Stimulated activated CD4-positive, alpha-beta T cell treated with anti-CD3 and anti-CD28 coated beads, Interleukin-2, amount 100 ng/mL, for 4 hours (primary cell): ENCODE measurements around the gene PSMA7.

ENCODE experiments used
- DNase-seq: peaks from one replicate; pipeline ENCODE4 v3.0.0-alpha.2; 2020; ENCODE audit warnings: low read depth

Gene PSMA7

DNA sequence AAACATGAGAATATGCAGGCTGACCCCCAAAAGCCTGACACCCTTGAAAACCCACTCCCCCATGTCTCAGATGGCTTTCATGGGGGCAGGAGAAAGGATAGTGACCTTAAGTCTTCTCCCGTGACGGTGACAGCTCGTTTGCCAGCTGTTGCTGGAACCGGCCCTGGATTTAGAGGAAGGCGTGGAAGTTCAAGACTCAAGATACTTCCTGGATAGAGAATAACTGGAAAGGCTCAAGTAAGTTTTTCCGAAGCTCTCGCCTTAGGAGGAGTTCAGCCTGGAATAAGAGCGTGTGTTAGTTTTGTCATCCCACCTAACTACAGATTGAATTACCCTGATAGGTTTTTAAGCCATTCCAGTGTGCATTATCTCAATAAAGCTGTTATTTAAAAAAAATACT, 28.1 kb upstream of the PSMA7 start:
- no peak for DNase-seq

DNA sequence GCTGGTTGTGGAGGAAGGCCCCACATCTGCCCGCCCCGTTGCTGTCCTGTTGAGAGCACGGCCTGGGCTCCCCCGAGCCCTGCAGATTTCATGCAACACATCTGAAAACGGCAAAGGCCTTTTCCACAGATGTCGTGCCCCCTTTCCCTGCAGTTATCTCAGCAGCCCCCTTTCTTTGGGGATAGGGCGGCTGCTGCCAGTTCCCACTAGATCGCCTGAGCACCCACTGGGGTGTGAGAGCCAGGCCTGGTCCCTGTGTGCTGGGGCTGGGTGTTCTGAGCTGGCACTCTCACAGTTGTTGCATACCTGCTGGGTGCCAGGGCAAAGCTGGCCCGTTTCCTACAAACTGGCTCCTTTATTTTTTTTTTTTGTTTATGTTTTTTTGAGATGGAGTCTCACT, 27.3 kb upstream of the PSMA7 start:
- DNase-seq: no peak

DNA sequence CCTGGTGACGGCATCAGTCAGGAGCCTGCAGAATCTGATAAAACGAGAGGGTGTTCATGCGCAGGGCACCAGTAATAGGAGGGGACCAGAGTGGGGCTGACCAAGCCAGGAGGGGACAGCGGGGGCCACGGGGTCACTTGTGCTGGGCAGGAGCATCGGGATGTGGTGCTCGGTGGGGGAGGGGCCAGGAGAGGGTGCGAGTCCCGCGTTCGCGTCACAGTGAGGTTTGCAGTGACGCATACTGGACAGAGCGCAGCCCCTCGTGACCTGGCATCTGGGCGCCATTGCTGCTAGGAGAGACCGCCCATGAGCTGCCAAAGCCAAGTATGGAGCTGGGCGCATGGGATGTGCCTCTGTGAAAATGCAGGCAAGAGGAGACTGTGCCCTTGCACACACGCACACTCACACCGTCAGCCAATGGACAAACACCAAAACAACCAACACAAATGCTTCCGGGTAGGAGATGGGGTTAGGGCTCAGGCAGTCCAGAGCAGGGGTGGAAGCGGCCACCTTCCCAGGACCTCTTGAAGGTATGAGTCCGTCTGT, 25.8 kb upstream of the PSMA7 start:
- DNase-seq: no peak

DNA sequence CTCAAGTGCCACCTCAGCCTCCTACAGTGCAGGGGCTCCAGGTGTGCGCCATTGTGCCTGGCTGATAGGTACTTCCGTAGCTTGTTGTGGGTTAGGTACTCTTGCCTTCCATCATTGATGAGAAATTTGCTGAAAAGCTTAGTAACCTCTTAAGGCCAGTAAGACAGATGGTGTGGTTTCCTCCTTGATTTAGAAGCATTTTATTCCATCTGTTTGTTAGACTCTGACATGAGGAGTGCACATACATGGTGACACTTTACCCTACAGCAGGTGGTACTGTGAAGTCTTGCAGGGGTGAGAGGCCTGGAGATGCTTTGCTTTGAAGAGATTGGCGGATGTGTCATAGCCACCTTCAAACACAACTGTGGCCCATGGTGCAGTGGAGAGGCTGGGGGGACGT, 24.9 kb upstream of the PSMA7 start:
- no peak for DNase-seq

DNA sequence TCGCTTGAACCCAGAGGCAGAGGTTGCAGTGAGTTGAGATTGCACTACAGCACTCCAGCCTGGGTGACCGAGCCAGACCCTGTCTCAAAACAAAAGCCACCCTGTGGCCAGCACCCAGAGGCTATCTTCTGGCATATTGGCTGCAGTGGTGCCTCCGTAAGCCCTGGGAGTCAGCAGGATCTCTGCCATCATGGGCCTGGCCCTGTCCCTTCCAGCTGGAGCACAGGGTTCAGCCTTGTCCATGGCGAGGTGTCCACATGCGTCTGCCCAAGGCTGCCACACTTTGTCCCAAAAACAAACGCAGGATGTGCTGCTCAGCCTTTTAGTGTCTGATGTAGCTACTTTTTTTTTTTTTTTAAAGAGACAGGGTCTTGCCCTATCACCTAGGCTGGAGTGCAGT, 24.3 kb upstream of the PSMA7 start:
- no peak for DNase-seq

DNA sequence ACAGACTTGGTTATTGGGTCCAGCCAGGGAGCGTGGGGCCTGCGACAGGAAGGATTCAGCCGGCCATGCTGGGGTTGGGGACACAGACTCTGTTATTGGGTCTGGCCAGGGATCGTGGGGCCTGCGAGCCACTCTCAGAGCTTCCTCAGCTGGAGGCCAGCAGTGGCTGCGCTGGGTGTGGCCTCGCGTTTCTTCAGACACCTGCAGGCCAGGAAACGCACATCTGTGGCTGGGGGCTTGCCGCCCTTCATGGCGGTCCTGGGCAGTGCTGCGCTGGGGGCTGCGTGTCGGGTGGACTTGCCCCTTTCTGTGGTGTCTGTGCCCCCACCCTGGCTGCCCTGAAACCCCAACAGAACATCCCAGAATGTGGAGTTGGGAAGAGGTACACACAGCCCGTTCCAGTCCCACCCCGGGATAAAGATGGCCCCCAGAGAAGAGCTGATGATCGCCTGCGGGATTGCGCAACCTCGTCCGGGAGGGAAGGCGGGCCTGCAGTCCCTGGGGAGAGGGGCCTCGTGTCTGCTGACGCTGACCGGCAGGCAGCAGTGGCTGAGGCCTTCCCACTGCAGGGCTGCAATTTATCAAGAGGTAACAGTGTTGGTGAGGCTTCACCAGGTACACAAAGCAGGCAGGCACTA, 22.7 kb upstream of the PSMA7 start:
- no peak for DNase-seq

DNA sequence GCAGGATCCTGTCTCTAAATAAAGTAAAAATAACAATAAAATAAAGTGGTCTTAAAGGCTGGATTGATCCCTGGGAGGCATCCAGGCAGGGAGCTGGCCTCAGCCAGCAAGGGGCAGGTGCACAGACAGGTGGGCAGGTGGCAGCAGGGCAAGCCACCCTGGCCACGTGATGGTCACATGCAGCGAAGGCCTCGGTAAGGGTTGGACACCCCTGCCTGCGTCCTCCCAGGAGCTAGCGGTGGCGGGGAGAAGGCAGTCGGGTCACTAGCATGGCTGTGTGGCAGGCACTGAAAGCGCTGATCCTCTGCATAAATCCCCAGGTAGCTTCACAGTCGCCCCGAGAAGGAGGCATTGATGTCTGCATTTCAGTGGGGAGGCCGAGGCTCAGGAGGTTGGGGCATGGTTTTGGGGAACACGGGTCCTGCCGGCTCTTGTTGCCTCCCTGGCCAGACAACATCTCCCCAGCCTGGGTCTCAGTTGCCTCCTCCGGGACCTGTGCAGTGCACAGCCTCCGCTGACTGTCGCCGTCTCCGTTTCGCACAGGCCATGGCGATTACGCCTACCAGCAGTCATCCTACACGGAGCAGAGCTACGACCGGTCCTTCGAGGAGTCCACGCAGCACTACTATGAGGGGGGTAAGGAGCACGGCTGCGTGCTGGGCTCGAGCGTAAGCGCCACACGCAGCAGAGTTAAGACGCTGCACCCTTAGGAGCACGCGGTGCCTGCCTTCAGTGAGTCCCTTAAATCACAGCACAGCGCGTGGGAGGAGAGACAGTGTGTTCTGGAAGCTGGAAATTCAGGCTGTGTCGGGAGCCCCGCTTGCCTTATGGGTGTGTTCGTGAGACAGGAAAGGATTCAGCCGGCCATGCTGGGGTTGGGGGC, 21.9 kb upstream of the PSMA7 start:
- no peak for DNase-seq

DNA sequence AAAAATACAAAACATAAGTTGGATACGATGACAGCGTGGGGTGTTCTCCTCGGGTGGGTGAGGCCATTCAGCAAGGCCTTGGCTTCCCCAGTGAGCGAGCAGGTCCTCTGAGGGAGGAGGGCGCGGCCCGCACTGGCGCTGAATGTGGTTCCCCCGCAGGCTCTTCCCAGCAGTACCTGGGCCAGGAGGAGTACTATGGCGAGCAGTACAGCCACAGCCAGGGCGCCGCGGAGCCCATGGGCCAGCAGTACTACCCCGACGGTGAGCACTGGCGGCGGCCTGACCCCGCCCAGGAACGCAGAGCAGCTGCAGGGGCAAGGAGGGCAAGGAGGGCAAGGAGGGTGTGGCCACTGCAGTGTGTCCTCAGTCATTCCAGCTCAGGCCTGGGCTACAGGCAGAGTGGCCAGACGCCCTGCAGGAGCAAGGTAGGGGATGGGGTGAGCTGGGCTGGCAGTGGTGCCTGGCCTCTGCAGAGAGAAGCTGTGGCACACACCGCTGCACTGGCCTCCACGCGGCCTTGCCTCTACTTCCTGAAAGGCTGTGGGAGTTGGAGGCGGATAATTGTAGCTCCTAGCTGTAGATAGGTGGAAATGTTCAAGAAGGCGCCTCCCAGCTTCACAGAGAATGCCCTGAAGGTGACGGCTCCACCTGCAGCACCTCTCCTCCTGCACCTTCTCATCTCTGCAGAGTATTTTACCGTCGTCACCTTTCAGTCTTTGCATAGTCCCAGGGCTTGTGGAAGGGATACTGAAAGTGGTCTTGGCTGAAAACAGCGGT, 21.0 kb upstream of the PSMA7 start:
- no peak for DNase-seq

DNA sequence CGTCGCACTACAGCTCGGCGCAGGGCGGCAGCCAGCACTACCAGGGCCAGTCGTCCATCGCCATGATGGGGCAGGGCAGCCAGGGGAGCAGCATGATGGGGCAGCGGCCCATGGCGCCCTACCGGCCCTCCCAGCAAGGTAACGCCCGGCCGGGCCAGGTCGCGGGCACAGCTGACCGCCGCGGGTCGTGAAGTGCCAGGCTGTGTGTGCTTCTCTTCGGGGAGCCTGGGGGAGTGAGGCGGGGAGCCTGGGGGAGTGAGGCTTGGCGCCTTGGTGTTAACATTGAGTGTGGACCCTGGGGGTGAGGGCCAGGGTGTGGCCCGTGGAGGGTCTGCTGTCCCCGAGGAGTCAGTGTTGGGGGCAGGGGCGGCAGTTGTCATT, 20.3 kb upstream of the PSMA7 start:
- no peak for DNase-seq

DNA sequence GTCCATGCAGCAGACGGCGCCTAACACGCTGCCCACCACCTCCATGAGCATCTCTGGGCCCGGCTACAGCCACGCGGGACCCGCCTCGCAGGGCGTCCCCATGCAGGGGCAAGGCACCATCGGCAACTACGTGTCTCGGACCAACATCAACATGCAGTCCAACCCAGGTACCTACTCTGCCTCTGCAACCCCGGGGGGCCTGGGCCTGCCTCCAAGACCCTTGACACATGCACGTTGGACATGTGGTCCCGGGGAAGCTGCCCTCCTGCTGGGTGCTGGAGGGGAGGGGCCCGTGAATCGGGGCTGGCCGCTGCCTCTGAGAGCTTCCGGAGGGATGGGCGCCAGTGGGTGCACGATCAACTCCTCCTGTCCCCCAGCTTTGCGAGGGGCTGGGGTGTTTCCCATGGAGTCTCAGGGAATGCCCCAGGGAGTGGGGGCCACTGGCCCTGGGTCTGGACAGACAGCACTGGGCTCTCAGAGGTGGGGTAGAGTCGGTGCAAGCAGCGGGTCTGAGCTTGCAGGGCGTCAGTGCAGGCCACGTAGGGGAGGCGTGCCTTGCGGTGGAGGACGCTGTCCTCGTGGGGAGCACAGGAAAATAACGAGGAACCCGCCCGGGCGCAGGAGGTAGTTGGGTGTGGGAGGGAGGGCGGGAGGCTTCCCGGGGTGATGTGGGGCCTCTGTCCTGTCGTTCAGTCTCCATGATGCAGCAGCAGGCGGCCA, 19.7 kb upstream of the PSMA7 start:
- DNase-seq: no peak

DNA sequence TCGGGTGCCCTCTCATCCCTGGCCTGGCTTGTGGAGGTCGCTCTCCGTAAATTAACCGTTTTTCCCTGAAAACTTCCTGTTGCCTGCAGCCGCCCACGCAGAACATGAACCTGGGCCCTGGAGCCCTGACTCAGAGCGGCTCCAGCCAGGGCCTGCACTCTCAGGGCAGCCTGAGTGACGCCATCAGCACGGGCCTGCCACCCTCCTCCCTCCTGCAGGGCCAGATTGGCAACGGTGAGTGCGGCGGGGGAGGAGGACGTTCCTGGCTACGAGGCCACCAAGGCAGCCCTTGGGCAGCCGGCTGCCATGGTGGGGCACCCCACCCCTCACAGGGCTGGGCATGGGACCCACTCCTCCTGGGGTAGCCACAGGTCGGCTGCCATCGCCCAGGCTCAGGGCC, 18.2 kb upstream of the PSMA7 start:
- no peak for DNase-seq

DNA sequence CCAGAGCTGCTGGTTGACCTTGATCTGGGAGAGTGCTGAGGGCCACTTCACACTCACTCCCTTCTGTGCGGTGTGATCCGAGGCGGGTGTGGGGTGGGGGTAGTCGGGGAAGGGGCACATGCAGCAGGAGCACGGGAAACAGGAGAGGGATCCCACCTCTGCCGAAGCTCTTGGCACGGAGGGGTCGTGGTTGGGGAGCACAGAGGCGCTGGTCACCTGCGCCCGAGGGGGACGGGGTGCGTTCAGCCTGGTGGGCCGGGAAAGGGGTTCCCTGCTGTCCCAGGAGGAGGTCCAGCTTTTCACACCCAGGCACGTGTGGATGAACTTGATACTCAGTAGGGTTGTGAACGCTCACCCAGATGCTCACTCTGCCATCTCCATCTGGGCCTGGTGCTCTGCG, 17.7 kb upstream of the PSMA7 start:
- no peak for DNase-seq

DNA sequence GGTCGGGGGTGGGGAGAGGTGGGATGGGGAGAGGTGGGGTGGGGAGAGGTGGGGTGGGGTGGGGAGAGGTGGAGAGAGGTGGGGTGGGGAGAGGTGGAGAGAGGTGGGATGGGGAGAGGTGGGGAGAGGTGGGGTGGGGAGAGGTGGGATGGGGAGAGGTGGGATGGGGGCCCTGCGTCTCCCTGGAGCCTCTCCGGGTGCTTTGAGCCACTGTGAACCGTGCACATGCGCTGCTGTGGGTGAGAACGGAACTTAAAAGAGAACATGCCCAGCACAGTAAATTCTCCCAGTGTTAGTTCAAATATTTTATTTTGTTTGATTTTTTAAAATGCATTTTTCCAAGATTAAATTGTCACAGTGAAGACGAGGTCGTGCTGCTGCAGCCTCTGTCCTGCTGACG, 17.1 kb upstream of the PSMA7 start:
- no peak for DNase-seq

DNA sequence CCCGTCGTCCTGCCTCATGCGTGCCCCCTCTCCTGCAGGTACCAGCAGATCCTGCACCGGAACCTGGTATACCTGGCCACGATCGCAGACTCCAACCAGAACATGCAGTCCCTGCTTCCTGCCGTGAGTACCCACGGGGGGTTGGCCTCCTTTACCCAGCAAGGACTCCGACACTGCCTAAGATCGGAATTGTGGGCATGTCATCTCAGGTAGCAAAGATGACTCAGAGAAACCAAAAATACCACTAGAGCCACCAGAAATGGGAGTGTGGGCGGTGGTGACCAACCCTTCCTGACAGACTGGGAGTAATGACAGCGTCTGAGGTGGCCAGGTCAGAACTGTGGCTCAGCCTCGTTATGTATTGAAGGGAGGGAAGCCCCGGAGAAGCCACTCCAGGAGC, 16.6 kb upstream of the PSMA7 start:
- no peak for DNase-seq

DNA sequence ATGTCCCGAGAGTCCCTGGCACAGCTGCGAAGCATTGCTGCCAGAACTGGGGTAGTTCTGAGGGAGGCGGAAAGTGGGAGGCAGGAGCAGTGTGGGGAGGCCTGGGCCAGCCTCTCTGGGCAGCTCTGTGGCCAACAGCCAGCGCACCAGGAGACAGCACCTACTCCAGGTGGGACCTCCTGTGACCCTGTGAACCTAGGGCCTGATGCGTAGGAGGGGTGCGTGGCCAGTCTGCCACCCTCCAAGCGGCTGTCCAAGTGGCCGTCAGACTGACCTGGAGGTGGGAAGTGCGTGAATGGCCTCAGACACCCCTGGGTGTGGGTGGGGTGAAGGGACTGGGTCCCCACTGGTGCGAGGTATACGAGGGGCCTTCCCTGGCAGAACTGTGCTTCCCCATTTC, 15.9 kb upstream of the PSMA7 start:
- DNase-seq: no peak

DNA sequence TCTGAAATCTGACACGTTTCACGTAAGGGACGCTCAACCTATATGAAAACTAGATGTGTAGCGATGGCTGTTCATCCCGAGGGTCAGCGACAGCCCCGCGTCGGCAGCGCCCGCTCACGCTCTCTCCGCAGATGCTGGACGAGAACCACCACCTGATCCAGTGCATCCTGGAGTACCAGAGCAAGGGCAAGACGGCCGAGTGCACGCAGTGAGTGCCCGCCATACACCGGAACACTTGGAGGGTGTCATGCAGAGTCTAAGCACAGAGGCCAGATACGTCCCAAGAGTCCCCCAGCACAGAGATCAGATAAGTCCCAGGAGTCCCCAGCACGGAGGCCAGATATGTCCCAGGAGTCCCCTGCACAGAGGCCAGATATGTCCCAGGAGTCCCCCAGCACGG, 15.3 kb upstream of the PSMA7 start:
- DNase-seq: no peak

DNA sequence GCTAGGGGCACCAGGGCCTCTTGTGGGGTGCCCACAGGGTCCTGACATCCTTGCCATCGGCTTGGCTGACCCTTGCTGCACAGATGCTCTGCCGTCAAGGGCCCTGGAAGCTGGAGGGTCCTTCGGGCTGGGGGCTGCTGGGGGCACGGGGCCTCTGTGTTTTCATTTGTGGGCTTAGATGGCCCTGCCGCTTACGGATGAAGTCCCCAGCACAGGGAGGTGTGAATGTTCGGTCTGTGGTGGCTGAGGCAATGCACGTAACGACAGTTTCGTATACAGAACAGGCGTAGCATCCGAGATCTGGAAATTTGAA, 14.8 kb upstream of the PSMA7 start:
- DNase-seq: no peak

DNA sequence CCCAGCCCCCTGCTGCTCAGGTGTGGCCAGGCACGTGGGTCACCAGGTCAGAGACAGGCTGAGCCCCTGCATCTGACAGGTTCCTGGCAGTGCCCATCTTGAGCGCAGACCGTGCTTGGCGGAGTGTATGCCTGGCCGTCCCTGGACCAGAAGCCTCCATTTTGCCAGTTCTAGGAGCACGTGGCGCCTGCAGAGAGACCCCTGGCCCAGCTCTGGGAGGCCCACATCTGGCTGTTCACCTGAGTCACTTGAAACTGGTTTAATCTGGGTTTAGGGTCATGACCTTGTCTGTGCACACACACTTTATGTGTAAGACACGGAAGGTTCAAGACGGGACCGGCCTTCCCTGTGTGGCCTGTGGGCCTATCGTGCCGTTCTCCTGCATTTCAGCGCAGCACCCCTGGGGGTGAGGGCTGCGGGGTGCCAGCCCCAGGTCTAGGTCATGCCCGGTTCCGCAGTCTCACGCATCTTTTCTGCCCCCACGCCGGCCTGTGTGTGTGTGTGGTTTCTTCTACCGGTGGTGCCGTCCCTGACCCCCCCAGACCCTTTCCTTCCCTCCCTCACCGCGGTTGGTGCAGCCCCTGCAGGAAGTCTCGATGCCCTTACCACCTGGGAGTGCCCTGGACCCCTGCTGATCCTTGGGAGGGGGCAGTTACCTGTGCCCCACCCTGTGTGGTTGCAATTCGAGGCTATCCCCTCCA, 14.3 kb upstream of the PSMA7 start:
- no peak for DNase-seq

DNA sequence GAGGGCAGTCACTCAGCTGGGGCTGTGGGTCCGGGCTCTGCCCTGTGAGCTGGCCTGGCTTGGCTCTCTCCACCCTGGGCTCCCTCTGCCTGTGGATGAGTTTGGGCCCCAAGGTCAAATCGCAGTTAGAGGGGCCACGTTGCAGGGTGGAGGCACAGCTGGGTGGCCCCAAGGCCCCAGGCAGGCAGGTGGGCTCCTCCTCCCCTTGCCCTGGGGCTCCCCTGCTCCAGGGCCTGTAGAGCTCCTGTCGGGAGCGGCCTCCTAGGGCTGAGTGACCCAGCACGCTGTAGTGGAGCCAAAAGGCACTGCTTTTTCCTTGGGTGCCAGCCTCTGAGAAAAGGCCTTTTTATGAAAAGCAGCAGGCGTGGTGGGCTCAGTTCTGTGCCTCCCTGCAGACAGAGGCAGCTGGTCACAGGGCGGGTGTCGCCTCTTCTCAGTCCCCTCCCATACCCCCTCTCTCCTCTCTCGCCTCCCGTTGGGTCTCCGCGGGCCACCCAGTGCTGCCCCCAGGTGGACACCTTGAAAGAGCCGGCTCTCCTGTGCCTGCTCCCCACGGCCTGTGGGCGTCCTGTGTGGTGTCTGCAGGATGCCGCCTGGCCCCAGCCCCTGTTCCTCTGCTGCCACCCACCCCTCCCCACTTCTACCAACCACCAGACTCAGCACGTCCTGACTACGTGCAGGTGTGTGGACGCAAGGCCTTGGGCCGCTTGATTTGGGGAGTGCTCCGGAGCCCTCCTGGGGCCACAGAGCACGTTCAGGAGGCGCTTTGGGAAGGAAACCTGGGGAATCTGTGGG, 13.6 kb upstream of the PSMA7 start:
- peak; percentile 66 for DNase-seq

DNA sequence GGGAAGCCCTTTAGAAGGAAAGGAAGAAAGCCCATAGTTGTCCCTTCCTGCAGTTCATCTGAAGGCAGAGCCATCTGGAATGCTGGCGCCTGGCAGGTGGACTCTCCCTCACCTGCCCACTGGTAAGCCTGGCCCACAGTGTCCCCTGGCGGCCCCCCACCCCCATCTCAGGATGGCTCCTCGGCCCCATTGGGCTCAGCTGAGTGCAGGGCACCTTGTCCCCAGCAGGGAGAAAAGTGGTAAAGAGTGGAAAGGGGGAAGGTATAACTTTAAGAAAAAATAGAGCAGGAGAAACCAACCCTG, 13.0 kb upstream of the PSMA7 start:
- no peak for DNase-seq
